Naive thymus-derived CD4-positive, alpha-beta T cell (primary cell): Measurements from ENCODE around the gene BSN. TPM values are rescaled to one million over a fixed set of nuclear protein-coding genes. Genes with fewer than 3 reads are reported as not detected.
A peak's percentile ranks its signal among the peaks of the same experiment; 100 is the strongest.

Source experiments
- ATAC-seq: fragments of 150-1000 bp; cut with Tn5 transposase; 2 replicates; pipeline ENCODE4 v1.10.0; 2021; ENCODE audit warnings: mild to moderate bottlenecking, moderate library complexity
- CTCF ChIA-PET: fragments of 350-600 bp; sonication (Branson Sonifier 250); formaldehyde crosslinking; loops from one replicate; lab custom pipeline; 2021; ENCODE audit warnings: antibody characterized with exemption; lab: Charles Lee
- POLR2A ChIA-PET: fragments of 350-600 bp; sonication (Branson Sonifier 250); formaldehyde crosslinking; loops from one replicate; lab custom pipeline; 2021; ENCODE audit warnings: antibody characterized with exemption, inconsistent platforms; lab: Charles Lee
- DNase-seq, 9 donors: peaks; one replicate each; pipeline versions ENCODE4 v3.0.0 to v3.0.0-alpha.2; 2020 to 2022; ENCODE audit warnings: mixed read lengths in 1 of 9
- H3K27ac ChIP-seq: one replicate; pipeline ENCODE4 v1.7.0; 2013; ENCODE audit warnings: mild to moderate bottlenecking, low read depth, low read length, moderate library complexity
- H3K27me3 ChIP-seq, 2 donors: one replicate each; pipeline ENCODE4 v1.7.0; 2013; ENCODE audit warnings: low read length in 2 of 2, mild to moderate bottlenecking in 2 of 2, moderate library complexity in 2 of 2; ENCODE audit not compliant: control insufficient read depth in 2 of 2, insufficient read depth in 2 of 2
- H3K36me3 ChIP-seq, 3 experiments: 1 replicate in 2 of 3; 2 replicates in 1 of 3; pipeline ENCODE4 v1.7.0; 2013; ENCODE audit warnings: low read length in 3 of 3, mild to moderate bottlenecking in 3 of 3, moderate library complexity in 1 of 3; ENCODE audit not compliant: insufficient read depth in 3 of 3, control insufficient read depth in 2 of 3
- H3K4me1 ChIP-seq, 2 donors: one replicate each; pipeline ENCODE4 v1.7.0; 2013; ENCODE audit warnings: low read length in 2 of 2, mild to moderate bottlenecking in 2 of 2, moderate library complexity in 1 of 2; ENCODE audit not compliant: control insufficient read depth in 2 of 2, insufficient read depth in 2 of 2
- H3K4me3 ChIP-seq: 2 replicates; pipeline ENCODE4 v1.7.0; 2013; ENCODE audit warnings: mild to moderate bottlenecking, low read length
- H3K9me3 ChIP-seq, 3 experiments: 1 replicate in 2 of 3; 2 replicates in 1 of 3; pipeline ENCODE4 v1.7.0; 2013; ENCODE audit warnings: low read length in 3 of 3; ENCODE audit not compliant: control insufficient read depth in 2 of 3
- H3K27ac Mint-ChIP-seq, 9 donors: one replicate each; pipeline ENCODE4 v1.8.0; 2020 to 2022; ENCODE audit warnings: mixed read lengths in 9 of 9, mild to moderate bottlenecking in 8 of 9, moderate library complexity in 5 of 9, inconsistent platforms in 2 of 9
- H3K27me3 Mint-ChIP-seq, 5 donors: one replicate each; pipeline ENCODE4 v1.8.0; 2021 to 2022; ENCODE audit warnings: mixed read lengths in 5 of 5, mild to moderate bottlenecking in 1 of 5
- H3K36me3 Mint-ChIP-seq, 5 donors: one replicate each; pipeline ENCODE4 v1.8.0; 2020 to 2022; ENCODE audit warnings: mixed read lengths in 5 of 5, mild to moderate bottlenecking in 3 of 5, inconsistent platforms in 1 of 5
- H3K4me1 Mint-ChIP-seq, 7 donors: one replicate each; pipeline ENCODE4 v1.8.0; 2020 to 2022; ENCODE audit warnings: mixed read lengths in 7 of 7, mild to moderate bottlenecking in 3 of 7, inconsistent platforms in 1 of 7
- H3K4me3 Mint-ChIP-seq, 10 donors: one replicate each; pipeline ENCODE4 v1.8.0; 2020 to 2022; ENCODE audit warnings: mild to moderate bottlenecking in 10 of 10, mixed read lengths in 10 of 10, moderate library complexity in 6 of 10, inconsistent platforms in 2 of 10
- H3K9me3 Mint-ChIP-seq, 11 donors: one replicate each; pipeline ENCODE4 v1.8.0; 2020 to 2022; ENCODE audit warnings: mixed read lengths in 11 of 11, mild to moderate bottlenecking in 4 of 11, inconsistent platforms in 1 of 11, moderate library complexity in 1 of 11
- intact Hi-C, 2 donors: fragments of 100-400 bp; cut with micrococcal nuclease; formaldehyde crosslinking; loops; one replicate each; pipeline ENCODE4 v1.15.1; 2023
- polyA plus RNA-seq, 2 donors: library from polyadenylated mRNA; unstranded; fragments of 300-500 nt; fragmentation: Illumina TruSeq; gene quantifications; one replicate each; pipeline ENCODE4 v1.2.3, GENCODE V29; 2021
- total RNA-seq, 6 experiments: library from RNA in 5 of 6; stranded (reverse) in 5 of 6; gene quantifications; 1 replicate in 5 of 6; 2 replicates in 1 of 6; pipeline ENCODE4 v1.2.3 and lab custom pipeline; 2021 to 2026

The BSN gene
- total and polyA plus RNA-seq, 7 experiments from 2014 or later = 0.12 to 0.16 (median 0.14) TPM; not detected in 2

DNA sequence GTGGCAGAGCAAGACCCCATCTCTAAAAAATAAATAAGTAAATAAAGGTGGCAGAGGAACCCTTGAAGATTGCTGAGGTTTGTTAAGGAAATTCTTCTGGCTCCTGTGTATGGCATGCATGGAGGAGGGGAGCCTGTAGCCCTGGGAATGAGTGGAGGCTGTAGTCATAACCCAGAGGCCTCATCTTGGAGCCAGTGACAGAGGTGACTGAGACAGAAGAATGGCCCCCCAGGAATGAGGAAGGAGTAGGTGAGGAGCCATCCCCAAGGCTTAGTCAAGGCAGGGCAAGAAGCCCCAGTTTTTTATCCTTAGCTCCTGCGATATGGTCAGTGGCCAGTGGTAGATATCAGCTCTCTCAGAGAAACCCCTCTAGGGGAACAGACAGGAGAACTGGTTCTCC, 46.5 kb downstream of the BSN start:
- no peaks in the 10 kb centered on the region for H3K27me3 Mint-ChIP-seq
- Histone ChIP-seq H3K27me3 (no peaks in the 10 kb centered on the region), H3K9me3 (no peaks in the 10 kb centered on the region), H3K4me1 (peaks cover 11 to 12% of the 10 kb centered on the region in 2 donors), H3K27ac (no peak overlapping the region), H3K36me3 (no peaks in the 10 kb centered on the region), H3K4me3 (no peak overlapping the region)
- H3K27ac Mint-ChIP-seq = peak overlapping the region in 1 of 9 donors; percentile 55
- peaks cover 0 to 1% (median 0%) of the 10 kb centered on the region in 5 donors for H3K36me3 Mint-ChIP-seq
- no peak overlapping the region for H3K4me3 Mint-ChIP-seq
- ChIA-PET CTCF (no interaction called here), POLR2A (interaction anchor here (0.6 kb wide), 1 partner anchor 324 kb away, joined by 3 read pairs; no protein-coding TSS in a partner anchor)
- intact Hi-C loops = no loop called here
- peaks cover 9 to 19% (median 19%) of the 10 kb centered on the region in 7 donors for H3K4me1 Mint-ChIP-seq
- DNase-seq (no peak), ATAC-seq (no peak)
- H3K9me3 Mint-ChIP-seq = no peaks in the 10 kb centered on the region

DNA sequence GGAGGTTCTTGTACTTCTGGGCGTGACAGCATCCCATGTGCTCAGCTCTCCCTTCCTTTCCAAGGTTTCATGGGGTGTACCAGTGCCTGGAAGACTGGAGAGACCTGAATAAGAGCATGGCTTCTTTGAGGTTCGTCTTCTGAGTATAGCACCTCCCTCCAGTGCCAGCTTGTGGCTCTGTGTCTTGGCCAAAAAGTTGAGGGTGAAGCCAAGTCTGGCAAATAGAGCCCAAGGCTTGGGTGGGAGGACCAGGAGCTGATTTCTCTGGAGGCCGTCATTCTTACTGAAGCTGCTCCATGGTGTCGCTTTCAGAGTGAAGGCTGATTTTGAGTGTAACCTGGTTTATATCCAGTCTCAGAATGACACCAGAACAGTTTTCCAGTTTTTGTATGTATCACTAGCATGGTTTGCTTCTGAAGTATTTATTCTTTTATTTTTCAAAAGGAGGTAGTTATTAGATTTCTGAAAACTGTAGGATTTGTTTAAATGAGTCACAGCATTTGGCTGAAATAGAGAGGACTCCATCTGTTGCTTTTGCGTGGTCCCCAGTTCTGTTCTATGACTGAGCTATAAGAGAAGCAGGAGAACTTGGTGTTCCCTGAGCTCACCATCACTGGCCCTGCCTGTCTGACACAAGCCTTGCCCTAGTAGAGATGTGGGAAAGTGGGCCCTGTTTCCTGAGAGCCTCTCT, 47.2 kb downstream of the BSN start:
- Histone ChIP-seq H3K27me3 (no peaks in the 10 kb centered on the region), H3K36me3 (no peaks in the 10 kb centered on the region), H3K4me3 (no peak overlapping the region), H3K4me1 (peaks cover 11 to 12% of the 10 kb centered on the region in 2 donors), H3K27ac (no peak overlapping the region), H3K9me3 (no peaks in the 10 kb centered on the region)
- Mint-ChIP-seq H3K36me3 (peaks cover 0 to 1% (median 0%) of the 10 kb centered on the region in 5 donors), H3K9me3 (no peaks in the 10 kb centered on the region), H3K4me1 (peaks cover 11 to 19% (median 19%) of the 10 kb centered on the region in 7 donors), H3K4me3 (no peak overlapping the region), H3K27me3 (no peaks in the 10 kb centered on the region), H3K27ac (peak overlapping the region in 1 of 9 donors; percentile 58)
- intact Hi-C loops = no loop called here
- no peak for ATAC-seq
- ChIA-PET POLR2A (interaction anchor here (0.6 kb wide), 1 partner anchor 324 kb away, joined by 3 read pairs; no protein-coding TSS in a partner anchor), CTCF (no interaction called here)
- DNase-seq = no peak

DNA sequence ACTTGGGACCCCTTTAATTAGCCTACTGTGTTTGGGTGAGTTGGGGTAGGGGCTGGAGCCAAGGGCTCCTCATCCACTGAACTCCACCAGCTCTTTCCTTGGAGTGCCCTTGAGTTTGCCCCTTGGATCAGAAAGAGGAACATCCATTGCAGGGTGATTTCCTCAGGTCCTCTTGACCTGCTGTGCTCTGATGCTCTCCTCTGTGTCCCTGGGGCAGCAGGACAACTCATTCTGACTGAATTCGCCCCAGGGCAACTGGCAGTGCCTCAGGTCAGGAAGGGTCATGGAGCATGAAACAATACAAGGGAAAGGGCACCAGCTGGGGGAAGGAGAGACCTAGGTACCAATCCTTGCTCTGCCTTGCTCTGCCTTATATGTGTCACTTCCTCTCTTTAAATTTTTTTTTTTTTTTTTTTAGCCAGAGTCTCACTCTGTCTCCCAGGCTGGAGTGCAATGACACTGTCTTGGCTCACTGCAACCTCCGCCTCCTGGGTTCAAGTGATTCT, 47.8 kb downstream of the BSN start:
- intact Hi-C loops = no loop called here
- ATAC-seq = peak; percentile 14
- no peaks in the 10 kb centered on the region for H3K9me3 Mint-ChIP-seq
- no peak overlapping the region for H3K4me3 Mint-ChIP-seq
- POLR2A ChIA-PET = interaction anchor here (0.7 kb wide), 1 partner anchor 20 kb away, joined by 3 read pairs; no protein-coding TSS in a partner anchor
- H3K27me3 ChIP-seq = no peaks in the 10 kb centered on the region
- H3K4me1 Mint-ChIP-seq = peaks cover 11 to 19% (median 19%) of the 10 kb centered on the region in 7 donors
- no peaks in the 10 kb centered on the region for H3K9me3 ChIP-seq
- no peak overlapping the region for H3K4me3 ChIP-seq
- H3K36me3 Mint-ChIP-seq = peaks cover 0 to 1% (median 0%) of the 10 kb centered on the region in 5 donors
- DNase-seq = no peak
- H3K27me3 Mint-ChIP-seq = no peaks in the 10 kb centered on the region
- CTCF ChIA-PET = no interaction called here
- H3K4me1 ChIP-seq = peaks cover 11 to 12% of the 10 kb centered on the region in 2 donors
- H3K36me3 ChIP-seq = no peaks in the 10 kb centered on the region
- peak overlapping the region in 2 of 9 donors; percentile 32 to 58 for H3K27ac Mint-ChIP-seq
- no peak overlapping the region for H3K27ac ChIP-seq

DNA sequence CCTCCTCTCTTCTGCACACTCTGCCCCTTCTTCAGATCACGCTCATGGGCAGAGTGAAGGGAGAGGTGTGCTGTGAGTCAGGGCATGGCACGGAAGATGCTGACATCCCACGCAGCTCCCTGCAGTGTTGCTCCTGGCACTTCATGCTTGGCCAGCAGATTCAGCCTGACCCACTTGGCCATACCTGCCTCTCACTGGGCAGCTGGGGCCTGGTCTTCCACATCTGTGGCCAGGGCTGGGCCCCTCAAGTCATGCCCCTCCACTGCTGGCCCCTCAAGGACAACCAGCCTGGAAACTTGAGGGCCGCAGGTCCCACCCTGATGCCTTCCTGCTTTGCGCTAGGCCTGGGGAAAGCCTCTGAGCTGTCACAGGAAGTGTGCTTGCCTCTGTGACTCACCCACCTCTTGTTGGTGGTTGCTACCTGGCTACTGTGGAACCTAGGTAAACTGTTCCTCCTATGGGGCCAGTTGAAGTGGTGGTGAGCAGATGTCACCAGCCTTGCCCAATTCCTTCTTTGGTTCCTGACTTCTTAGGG, 48.7 kb downstream of the BSN start:
- Histone ChIP-seq H3K36me3 (no peaks in the 10 kb centered on the region), H3K27me3 (no peaks in the 10 kb centered on the region), H3K27ac (peak overlapping the region; percentile 22), H3K9me3 (no peaks in the 10 kb centered on the region), H3K4me3 (no peak overlapping the region), H3K4me1 (peaks cover 11 to 12% of the 10 kb centered on the region in 2 donors)
- ChIA-PET POLR2A (interaction anchor here (0.7 kb wide), 1 partner anchor 19 kb away, joined by 3 read pairs; no protein-coding TSS in a partner anchor), CTCF (no interaction called here)
- no peaks in the 10 kb centered on the region for H3K27me3 Mint-ChIP-seq
- ATAC-seq (peak; percentile 87), DNase-seq (peak in 7 of 9 donors; percentile 20 to 41 (median 31))
- H3K4me3 Mint-ChIP-seq = peak overlapping the region in 2 of 10 donors; percentile 18 to 49
- H3K9me3 Mint-ChIP-seq = no peaks in the 10 kb centered on the region
- H3K36me3 Mint-ChIP-seq = peaks cover 0 to 1% (median 0%) of the 10 kb centered on the region in 5 donors
- peak overlapping the region; percentile 40 to 87 (median 79) for H3K27ac Mint-ChIP-seq
- peaks cover 12 to 19% (median 19%) of the 10 kb centered on the region in 7 donors for H3K4me1 Mint-ChIP-seq
- intact Hi-C loops = loop anchor here in 1 of 2 donors (1.0 kb wide), 3 partner anchors 49 to 71 kb away; partner anchors contain the start of genes APEH and BSN

DNA sequence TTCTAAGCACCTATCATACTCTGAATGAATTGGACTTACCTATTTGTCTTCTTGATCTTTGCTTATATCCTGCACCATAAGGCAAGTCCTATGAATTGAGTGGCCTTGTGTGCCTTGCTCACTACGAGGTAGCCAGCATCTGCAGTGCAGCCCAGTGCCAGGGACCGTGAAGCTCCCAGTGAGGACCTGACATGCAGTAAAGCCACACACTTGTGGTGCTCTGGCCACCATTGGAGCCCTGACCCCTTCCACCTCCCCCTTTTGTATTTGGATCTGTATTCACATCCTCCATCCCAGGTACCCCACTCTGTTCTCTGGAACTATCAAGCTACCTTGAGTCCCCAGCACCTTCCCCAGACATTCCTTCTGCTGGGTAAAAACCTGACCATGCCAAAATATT, 52.1 kb downstream of the BSN start:
- ChIA-PET POLR2A (no interaction called here), CTCF (no interaction called here)
- DNase-seq = peak in 1 of 9 donors; percentile 6
- Histone ChIP-seq H3K27ac (no peak overlapping the region), H3K36me3 (no peaks in the 10 kb centered on the region), H3K9me3 (no peaks in the 10 kb centered on the region), H3K4me3 (no peak overlapping the region), H3K4me1 (peaks cover 11 to 12% of the 10 kb centered on the region in 2 donors), H3K27me3 (no peaks in the 10 kb centered on the region)
- intact Hi-C loops = no loop called here
- Mint-ChIP-seq H3K36me3 (peaks cover 0 to 1% (median 0%) of the 10 kb centered on the region in 5 donors), H3K4me3 (no peak overlapping the region), H3K27me3 (no peaks in the 10 kb centered on the region), H3K9me3 (no peaks in the 10 kb centered on the region), H3K4me1 (peaks cover 13 to 19% (median 19%) of the 10 kb centered on the region in 7 donors), H3K27ac (no peak overlapping the region)
- no peak for ATAC-seq

DNA sequence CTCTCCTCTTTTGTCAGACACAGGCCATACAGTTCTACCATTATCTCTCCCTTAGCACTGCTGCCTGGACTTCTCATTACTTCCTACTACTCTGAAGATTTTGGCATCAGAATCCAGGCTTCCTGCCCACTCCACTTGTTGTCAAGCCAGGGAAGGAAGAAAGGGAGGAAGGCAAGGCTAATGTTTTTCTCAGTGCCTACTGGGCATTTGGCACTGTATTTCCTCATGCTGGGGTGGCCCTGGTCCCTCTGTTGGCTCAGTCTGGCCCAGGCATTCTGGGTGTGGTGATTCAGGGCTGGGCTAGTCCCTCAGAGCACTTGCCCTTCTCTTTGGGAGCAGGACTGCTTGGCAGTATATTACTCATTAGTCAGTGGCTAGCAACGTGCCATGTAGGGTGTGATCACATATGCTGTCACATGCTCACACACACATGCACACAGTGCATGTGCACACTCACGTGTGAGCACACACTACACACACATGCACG, 52.9 kb downstream of the BSN start:
- H3K27ac Mint-ChIP-seq = peak overlapping the region in 1 of 9 donors; percentile 46
- CTCF ChIA-PET = no interaction called here
- intact Hi-C loops = no loop called here

More for the DNA sequence above, 52.9 kb downstream of the BSN start:
- Mint-ChIP-seq H3K4me1 (peaks cover 13 to 19% (median 19%) of the 10 kb centered on the region in 7 donors), H3K9me3 (no peaks in the 10 kb centered on the region), H3K4me3 (no peak overlapping the region), H3K27me3 (no peaks in the 10 kb centered on the region), H3K36me3 (peaks cover 0 to 1% (median 0%) of the 10 kb centered on the region in 5 donors)
- Histone ChIP-seq H3K9me3 (no peaks in the 10 kb centered on the region), H3K27me3 (no peaks in the 10 kb centered on the region), H3K36me3 (no peaks in the 10 kb centered on the region), H3K4me3 (no peak overlapping the region), H3K4me1 (peaks cover 11 to 12% of the 10 kb centered on the region in 2 donors), H3K27ac (no peak overlapping the region)
- POLR2A ChIA-PET = no interaction called here
- ATAC-seq (no peak), DNase-seq (peak in 1 of 9 donors; percentile 19)
